ENCODE data around the gene CCDC68.

CCDC68 gene

DNA sequence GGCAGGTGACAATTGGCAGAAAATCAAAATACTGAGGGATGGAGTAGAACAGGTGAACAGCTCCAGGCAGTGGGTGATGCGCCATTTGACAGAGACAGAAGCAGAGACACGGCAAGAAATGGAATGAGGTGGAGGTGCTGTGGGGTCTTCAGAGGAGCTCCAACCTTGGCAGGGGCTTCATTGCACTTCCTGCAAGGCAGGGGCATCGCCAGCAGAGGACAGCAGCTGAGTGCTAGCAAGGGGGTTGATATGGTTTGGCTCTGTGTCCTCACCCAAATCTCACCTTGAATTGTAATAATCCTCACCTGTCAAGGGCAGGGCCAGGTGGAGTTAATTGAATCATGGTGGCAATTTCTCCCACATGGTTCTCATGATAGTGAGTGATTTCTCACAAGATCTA, 42.8 kb downstream of the CCDC68 start:
- DNase-seq (ENCODE audit: low read depth) = no peak

GRCh38 chr18:54914816-54915215, 44.4 kb downstream of the CCDC68 start:
- no peak for DNase-seq (ENCODE audit: low read depth)

DNA sequence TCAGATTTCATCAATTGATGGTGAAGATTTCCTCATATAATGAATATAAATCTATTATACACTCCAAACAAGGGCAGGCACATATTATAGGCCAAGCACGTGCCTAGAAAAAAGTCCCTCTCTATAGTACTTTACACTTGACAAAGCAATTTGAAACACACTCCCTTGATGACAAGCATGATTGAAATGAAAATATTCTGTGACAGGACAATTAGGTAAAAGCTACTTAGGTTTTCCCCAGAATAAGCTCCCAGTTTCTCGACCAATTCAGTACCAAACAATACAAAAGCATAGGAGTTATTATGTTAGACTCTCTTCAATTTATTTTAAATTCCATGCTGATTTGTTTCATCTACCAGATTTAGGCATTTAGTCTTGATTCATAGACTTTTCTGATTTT, 47.7 kb downstream of the CCDC68 start:
- DNase-seq (ENCODE audit: low read depth) = no peak

DNA sequence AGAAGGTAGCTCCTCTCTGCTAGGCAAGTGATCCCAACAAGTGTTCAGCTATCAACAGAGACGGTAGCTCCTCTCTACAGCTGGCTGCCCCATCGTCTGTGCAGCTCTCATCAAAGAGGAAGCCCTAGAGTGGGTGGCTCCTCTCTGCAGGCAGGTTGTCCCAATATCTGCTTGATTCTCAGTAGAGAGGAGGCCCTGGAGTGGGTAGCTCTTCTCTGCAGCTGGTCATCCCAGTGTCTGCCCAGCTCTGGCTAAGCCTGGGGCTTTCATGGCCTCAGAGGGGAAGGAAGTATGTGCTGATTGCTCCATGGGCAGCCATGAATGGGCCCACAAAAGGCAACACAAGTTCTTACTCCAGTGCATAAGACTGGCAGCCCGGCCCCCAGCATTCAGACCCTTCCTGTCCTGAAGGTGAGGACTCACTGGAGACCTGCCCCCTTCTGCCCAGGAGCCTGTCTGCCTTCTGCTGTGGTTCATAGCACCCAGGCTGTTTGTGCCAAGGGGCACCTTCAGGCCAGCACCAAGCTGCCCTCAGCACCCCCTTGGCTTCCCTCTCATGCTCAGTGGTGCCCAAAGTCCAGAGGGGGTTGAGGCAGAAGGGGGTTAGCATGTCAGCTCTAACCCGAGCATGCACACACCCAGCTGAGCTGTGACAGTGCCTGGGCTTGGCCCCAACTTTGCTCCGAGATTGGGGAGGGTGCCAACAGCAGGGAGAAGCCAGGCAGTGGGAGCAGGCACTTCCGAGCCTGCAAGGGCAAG, 48.9 kb downstream of the CCDC68 start:
- no peak for DNase-seq (ENCODE audit: low read depth)

- DNase-seq (ENCODE audit: low read depth) = no peak
These were observed 49.7 kb downstream of the CCDC68 start for GRCh38 chr18:54909538-54909937.

- no peak for DNase-seq (ENCODE audit: low read depth)
These were observed 52.7 kb downstream of the CCDC68 start for GRCh38 chr18:54906331-54907185.

DNA sequence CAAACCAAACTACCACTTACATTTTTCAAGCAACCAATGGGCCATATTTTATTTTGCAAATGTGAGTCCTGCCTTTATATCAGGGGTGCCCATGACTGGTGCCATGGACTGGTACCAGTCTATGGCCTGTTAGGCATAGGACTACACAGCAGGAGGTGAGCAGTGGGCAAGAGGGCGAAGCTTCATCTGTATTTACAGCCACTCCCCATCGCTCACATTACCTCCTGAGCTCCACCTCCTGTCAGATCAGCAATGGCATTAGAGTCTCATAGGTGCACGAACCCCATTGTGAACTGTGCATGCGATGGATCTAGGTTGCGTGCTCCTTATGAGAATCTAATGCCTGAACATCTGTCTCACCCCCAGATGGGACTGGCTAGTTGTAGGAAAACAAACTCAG, 53.6 kb downstream of the CCDC68 start:
- no peak for DNase-seq (ENCODE audit: low read depth)

GRCh38 chr18:54904581-54904980, 54.7 kb downstream of the CCDC68 start:
- no peak for DNase-seq (ENCODE audit: low read depth)

- no peak for DNase-seq (ENCODE audit: low read depth)
These were observed 59.0 kb downstream of the CCDC68 start for GRCh38 chr18:54900290-54900689.

GRCh38 chr18:54899500-54899899, 59.8 kb downstream of the CCDC68 start:
- no peak for DNase-seq (ENCODE audit: low read depth)

GRCh38 chr18:54888933-54889332, 70.3 kb downstream of the CCDC68 start:
- no peak for DNase-seq (ENCODE audit: low read depth)

DNA sequence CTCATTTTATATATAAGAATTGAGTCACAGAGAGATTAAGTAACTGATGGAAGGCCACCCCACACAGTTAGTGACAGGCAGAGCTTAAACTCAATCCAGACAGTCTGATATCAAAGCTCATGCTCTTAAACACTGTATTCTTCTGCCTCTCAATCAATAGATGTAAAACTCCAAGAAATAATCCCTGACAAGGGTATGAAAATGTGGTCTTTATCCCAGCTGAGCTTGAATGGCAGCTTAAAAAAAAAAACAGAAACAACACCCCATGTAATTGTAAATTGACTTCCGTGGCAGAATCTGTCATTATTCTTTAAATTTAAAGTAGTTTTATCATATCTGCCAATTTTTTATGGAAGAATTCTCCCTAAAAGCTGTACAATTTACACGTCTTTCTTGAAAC, 70.9 kb downstream of the CCDC68 start:
- no peak for DNase-seq (ENCODE audit: low read depth)

DNA sequence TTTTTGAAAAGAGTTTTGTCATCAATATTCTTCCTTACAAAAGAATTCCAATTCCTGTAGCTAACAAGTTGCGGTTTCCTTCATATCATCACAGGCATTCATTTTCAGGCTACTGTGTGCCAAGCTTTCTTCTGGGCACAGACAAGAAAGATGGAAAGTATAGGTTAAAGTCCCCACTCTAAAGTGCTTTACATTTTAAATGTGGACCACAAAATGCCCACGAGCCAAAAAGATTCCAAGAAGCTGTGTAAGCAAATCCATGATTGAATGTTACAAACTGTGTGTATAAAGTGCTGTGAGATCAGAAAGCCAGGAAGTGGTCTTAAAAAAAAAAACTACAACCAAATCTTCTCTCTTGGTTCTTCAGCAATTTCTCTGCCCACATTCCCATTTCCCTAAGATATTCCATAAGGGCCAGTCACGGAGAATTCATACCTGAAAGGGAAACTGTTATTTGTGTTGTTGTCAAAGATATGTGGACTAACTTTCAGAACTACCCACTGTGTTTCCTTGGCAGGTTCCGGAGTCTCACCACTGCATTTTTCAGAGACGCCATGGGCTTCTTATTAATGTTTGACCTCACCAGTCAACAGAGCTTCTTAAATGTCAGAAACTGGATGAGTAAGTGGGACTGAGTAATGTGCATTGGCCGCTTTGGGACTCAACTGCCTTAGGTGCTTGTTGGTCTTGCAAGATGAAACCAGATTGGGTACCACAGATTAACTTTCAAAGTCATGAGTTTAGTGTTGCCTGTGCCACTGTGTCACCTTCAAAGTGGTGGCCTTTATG, 75.3 kb downstream of the CCDC68 start:
- no peak for DNase-seq (ENCODE audit: low read depth)

DNA sequence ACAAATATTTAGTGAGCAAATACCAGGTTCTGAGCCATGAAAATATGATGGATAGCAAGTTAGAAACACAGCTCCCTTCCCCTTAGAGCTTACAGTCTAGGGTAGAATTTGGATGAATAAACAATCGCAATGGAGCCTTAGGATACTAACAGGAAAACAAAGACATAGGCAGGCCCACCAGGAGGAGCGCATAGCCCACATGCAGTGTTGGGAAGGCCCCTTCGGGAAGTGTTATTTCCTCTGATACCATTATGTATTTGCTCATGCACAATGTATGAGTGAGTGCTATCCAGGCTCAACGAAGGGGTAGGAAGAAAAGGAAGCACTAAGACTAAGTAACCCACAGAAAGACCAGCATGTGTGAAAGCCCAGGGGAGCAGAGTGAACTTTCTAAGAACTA, 76.9 kb downstream of the CCDC68 start:
- DNase-seq (ENCODE audit: low read depth) = no peak

DNA sequence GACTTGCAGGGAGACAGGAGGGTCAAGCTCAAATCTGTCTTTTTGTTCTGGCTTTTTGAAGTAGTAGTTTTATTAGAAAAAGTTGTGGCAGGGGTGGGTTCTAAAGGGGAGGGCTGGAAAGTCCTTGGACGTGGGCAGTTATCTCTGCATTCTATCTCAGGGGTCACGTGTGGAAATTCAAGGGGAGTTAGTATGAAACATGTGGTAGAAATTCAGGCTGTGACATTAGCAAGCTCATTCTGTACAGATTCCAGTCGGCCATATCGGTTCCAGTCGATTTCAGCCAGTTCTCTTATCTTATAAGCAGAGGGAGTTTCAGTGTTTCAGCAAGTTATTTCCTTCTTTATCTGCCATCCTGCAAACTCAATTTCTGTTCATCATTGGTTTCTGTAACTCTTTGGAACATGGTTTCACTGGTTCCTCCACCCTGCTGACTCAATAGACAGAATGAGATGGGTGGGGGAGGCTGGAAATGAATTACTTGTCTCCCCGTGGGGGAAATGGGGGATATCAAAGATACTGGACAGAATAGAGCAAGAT, 78.0 kb downstream of the CCDC68 start:
- DNase-seq (ENCODE audit: low read depth) = no peak

GRCh38 chr18:54880395-54881105, 78.7 kb downstream of the CCDC68 start:
- DNase-seq (ENCODE audit: low read depth) = no peak

DNA sequence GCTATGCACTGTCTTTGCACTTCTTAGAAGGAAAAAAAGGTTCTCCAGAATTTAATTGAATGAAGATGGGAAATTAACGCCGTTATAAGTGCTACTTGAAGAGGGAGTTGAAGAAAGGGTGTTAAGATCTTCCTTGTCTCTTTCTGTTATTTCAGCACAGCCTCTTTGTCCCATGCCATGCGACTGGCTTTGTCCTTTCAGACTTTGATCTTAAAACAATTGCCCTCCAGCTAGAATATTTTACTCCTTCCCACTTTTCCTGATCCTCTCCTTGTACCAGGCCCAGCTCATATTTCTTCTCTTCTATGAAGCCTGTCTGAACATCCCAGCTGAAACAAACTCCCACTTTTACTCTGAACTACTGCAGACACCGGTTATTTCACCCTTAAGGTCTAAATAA, 79.6 kb downstream of the CCDC68 start:
- DNase-seq (ENCODE audit: low read depth) = no peak

GRCh38 chr18:54878659-54879358, 80.5 kb downstream of the CCDC68 start:
- DNase-seq (ENCODE audit: low read depth) = no peak

DNA sequence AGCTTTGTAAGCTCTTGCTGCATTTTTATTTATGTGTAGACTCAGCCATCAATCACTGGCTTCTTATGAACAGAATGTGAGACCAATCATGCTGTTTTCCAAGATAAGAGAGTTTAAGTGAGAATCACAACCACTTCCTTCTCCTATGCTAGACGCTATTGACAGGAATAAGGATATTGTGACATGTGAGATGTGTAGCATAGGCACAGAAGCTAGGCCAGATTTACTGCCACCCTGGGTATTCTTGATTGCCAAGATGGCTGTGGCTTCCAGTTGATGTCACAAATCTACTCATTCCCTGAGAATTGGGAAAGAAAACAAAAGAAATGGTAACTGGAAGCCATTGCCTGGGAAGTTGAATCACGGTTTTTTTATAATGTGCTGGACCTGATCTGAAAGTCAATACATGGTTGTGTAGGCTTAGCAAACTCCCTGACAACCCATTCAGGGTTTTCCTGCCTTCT, 81.1 kb downstream of the CCDC68 start:
- DNase-seq (ENCODE audit: low read depth) = no peak

GRCh38 chr18:54877076-54877475, 82.2 kb downstream of the CCDC68 start:
- DNase-seq (ENCODE audit: low read depth) = no peak

DNA sequence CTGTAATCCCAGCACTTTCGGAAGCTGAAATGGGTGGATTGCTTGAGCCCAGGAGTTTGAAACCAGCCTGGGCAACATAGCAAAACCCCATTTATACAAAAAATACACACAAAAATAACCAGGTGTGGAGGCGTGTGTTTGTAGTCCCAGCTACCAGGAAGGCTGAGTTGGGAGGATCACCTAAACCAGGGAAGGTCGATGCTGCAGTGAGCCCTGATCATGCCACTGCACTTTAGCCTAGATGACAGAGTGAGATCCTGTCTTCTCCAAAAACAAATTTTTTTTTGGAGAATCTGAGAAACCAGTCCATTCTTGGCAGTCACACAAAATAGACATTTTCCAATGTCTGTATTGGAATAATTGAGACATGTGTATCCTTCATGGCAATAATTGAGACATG, 84.2 kb downstream of the CCDC68 start:
- DNase-seq (ENCODE audit: low read depth) = no peak

All from HS-27A (cell line).